ENCODE results near the gene NDST1.

DNA sequence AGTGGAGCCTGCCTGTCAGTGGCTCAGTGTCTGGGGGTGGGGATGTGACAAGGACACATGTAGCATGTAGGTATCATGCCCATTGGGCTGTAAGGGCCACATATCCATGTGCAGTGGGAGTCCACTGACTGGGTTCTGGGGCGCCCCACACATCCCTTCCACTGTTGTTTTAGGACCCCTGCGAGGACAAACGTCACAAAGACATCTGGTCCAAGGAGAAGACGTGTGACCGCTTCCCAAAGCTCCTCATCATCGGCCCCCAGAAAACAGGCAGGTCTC, 33.4 kb downstream of the NDST1 start:
- TF ChIP-seq POLR2A (IDR thresholded peaks at IDR 0.05; ENCODE audit: low read length), result no peak
- TF ChIP-seq, protein P1, sequence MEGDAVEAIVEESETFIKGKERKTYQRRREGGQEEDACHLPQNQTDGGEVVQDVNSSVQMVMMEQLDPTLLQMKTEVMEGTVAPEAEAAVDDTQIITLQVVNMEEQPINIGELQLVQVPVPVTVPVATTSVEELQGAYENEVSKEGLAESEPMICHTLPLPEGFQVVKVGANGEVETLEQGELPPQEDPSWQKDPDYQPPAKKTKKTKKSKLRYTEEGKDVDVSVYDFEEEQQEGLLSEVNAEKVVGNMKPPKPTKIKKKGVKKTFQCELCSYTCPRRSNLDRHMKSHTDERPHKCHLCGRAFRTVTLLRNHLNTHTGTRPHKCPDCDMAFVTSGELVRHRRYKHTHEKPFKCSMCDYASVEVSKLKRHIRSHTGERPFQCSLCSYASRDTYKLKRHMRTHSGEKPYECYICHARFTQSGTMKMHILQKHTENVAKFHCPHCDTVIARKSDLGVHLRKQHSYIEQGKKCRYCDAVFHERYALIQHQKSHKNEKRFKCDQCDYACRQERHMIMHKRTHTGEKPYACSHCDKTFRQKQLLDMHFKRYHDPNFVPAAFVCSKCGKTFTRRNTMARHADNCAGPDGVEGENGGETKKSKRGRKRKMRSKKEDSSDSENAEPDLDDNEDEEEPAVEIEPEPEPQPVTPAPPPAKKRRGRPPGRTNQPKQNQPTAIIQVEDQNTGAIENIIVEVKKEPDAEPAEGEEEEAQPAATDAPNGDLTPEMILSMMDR (IDR thresholded peaks at IDR 0.05), result no peak
- TF ChIP-seq, protein P2, sequence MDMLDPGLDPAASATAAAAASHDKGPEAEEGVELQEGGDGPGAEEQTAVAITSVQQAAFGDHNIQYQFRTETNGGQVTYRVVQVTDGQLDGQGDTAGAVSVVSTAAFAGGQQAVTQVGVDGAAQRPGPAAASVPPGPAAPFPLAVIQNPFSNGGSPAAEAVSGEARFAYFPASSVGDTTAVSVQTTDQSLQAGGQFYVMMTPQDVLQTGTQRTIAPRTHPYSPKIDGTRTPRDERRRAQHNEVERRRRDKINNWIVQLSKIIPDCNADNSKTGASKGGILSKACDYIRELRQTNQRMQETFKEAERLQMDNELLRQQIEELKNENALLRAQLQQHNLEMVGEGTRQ (IDR thresholded peaks at IDR 0.05), result no peak
- TF ChIP-seq, protein P3, sequence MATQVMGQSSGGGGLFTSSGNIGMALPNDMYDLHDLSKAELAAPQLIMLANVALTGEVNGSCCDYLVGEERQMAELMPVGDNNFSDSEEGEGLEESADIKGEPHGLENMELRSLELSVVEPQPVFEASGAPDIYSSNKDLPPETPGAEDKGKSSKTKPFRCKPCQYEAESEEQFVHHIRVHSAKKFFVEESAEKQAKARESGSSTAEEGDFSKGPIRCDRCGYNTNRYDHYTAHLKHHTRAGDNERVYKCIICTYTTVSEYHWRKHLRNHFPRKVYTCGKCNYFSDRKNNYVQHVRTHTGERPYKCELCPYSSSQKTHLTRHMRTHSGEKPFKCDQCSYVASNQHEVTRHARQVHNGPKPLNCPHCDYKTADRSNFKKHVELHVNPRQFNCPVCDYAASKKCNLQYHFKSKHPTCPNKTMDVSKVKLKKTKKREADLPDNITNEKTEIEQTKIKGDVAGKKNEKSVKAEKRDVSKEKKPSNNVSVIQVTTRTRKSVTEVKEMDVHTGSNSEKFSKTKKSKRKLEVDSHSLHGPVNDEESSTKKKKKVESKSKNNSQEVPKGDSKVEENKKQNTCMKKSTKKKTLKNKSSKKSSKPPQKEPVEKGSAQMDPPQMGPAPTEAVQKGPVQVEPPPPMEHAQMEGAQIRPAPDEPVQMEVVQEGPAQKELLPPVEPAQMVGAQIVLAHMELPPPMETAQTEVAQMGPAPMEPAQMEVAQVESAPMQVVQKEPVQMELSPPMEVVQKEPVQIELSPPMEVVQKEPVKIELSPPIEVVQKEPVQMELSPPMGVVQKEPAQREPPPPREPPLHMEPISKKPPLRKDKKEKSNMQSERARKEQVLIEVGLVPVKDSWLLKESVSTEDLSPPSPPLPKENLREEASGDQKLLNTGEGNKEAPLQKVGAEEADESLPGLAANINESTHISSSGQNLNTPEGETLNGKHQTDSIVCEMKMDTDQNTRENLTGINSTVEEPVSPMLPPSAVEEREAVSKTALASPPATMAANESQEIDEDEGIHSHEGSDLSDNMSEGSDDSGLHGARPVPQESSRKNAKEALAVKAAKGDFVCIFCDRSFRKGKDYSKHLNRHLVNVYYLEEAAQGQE (IDR thresholded peaks at IDR 0.05), result no peak
- TF ChIP-seq NR3C1 (IDR thresholded peaks at IDR 0.05), result no peak
- TF ChIP-seq CHD2 (IDR thresholded peaks at IDR 0.05; ENCODE audit: low read length, partially characterized antibody), result no peak
- TF ChIP-seq ZFP36 (IDR thresholded peaks at IDR 0.05; ENCODE audit: borderline replicate concordance, partially characterized antibody), result no peak
- TF ChIP-seq RAD21 (conservative IDR thresholded peaks at IDR 0.05 in 1 of 2, IDR thresholded peaks at IDR 0.05 in 1 of 2), result no peak
- TF ChIP-seq PHF8 (IDR thresholded peaks at IDR 0.05; ENCODE audit: borderline replicate concordance, low read depth), result no peak
